NCI-H1048 (cell line): ENCODE measurements around the gene RPS23.
"Not testable (repeated sequence)": the region's sequence is repeated elsewhere in the genome, so short reads cannot be mapped to it uniquely, and the experiment has no call there.

Experiments
- DNase-seq: peaks from one replicate; lab custom pipeline; 2025; lab: John Stamatoyannopoulos, UW

The RPS23 gene

GRCh38 chr5:82290005-82290404 lies 11.9 kb upstream of the RPS23 start:
- no peak for DNase-seq

GRCh38 chr5:82287625-82288024 lies 9.5 kb upstream of the RPS23 start:
- no peak for DNase-seq

- no peak for DNase-seq
Observed at GRCh38 chr5:82285206-82285605, 7.1 kb upstream of the RPS23 start.

- no peak for DNase-seq
Observed at GRCh38 chr5:82283893-82284292, 5.7 kb upstream of the RPS23 start.

- no peak for DNase-seq
Observed at GRCh38 chr5:82278711-82279370, 687 bp upstream of the RPS23 start.

GRCh38 chr5:82277613-82277986 lies 554 bp downstream of the RPS23 start:
- DNase-seq = no peak

- DNase-seq = no peak
Observed at GRCh38 chr5:82276800-82277612, 1.1 kb downstream of the RPS23 start.

GRCh38 chr5:82275216-82275664 lies 2.9 kb downstream of the RPS23 start:
- no peak for DNase-seq

GRCh38 chr5:82274343-82275211 lies 3.6 kb downstream of the RPS23 start:
- DNase-seq = no peak

GRCh38 chr5:82273426-82273825 lies 4.7 kb downstream of the RPS23 start:
- DNase-seq = not testable (repeated sequence)

GRCh38 chr5:82272571-82273356 lies 5.4 kb downstream of the RPS23 start:
- not testable (repeated sequence) for DNase-seq

GRCh38 chr5:82269363-82269762 lies 8.8 kb downstream of the RPS23 start:
- DNase-seq = not testable (repeated sequence)

GRCh38 chr5:82267297-82267933 lies 10.7 kb downstream of the RPS23 start:
- DNase-seq = not testable (repeated sequence)

- no peak for DNase-seq
Observed at GRCh38 chr5:82265047-82265446, 13.1 kb downstream of the RPS23 start.

GRCh38 chr5:82259172-82259800 lies 18.9 kb downstream of the RPS23 start:
- no peak for DNase-seq

GRCh38 chr5:82257729-82258128 lies 20.4 kb downstream of the RPS23 start:
- no peak for DNase-seq

- no peak for DNase-seq
Observed at GRCh38 chr5:82257247-82257646, 20.9 kb downstream of the RPS23 start.

GRCh38 chr5:82255844-82256243 lies 22.3 kb downstream of the RPS23 start:
- no peak for DNase-seq

- no peak for DNase-seq
Observed at GRCh38 chr5:82252744-82253143, 25.4 kb downstream of the RPS23 start.

GRCh38 chr5:82246960-82247574 lies 31.1 kb downstream of the RPS23 start:
- DNase-seq = no peak
